Smooth muscle cell (in vitro differentiated cells): Measurements from ENCODE around the gene GTF2F2. TPM values are rescaled to one million over a fixed set of nuclear protein-coding genes. Genes with fewer than 3 reads are reported as not detected.

Experiments
- DNase-seq: peaks from one replicate; lab custom pipeline; 2025; ENCODE audit not compliant: unreplicated experiment; lab: John Stamatoyannopoulos, UW
- H2AFZ ChIP-seq: fragments of 200-600 bp; sonication (generic); 2 replicates; pipeline ENCODE4 v1.6.0; 2016; ENCODE audit warnings: antibody characterized with exemption, low read depth, mild to moderate bottlenecking
- H3F3A ChIP-seq: fragments of 200-600 bp; sonication (generic); 2 replicates; pipeline ENCODE4 v1.6.0; 2017; ENCODE audit warnings: antibody characterized with exemption, low read depth
- H3K27ac ChIP-seq: fragments of 200-600 bp; sonication (generic); 2 replicates; pipeline ENCODE4 v1.5.1; 2016; ENCODE audit warnings: low read depth, mild to moderate bottlenecking
- H3K27me3 ChIP-seq: fragments of 200-600 bp; sonication (generic); 2 replicates; pipeline ENCODE4 v1.6.1; 2016; ENCODE audit warnings: low read depth, mild to moderate bottlenecking
- H3K36me3 ChIP-seq: fragments of 200-600 bp; sonication (generic); 2 replicates; pipeline ENCODE4 v1.5.1; 2016; ENCODE audit warnings: low read depth
- H3K4me1 ChIP-seq: fragments of 200-600 bp; sonication (generic); 2 replicates; pipeline ENCODE4 v1.5.1; 2016; ENCODE audit warnings: low read depth
- H3K4me2 ChIP-seq: fragments of 200-600 bp; sonication (generic); 2 replicates; pipeline ENCODE4 v1.6.0; 2016; ENCODE audit warnings: mild to moderate bottlenecking
- H3K4me3 ChIP-seq: fragments of 200-600 bp; sonication (generic); 2 replicates; pipeline ENCODE4 v1.5.1; 2016; ENCODE audit warnings: mild to moderate bottlenecking
- H3K79me2 ChIP-seq: fragments of 200-600 bp; sonication (generic); 2 replicates; pipeline ENCODE4 v1.6.0; 2016; ENCODE audit warnings: low read depth, mild to moderate bottlenecking
- H3K9ac ChIP-seq: fragments of 200-600 bp; sonication (generic); 2 replicates; pipeline ENCODE4 v1.6.0; 2016; ENCODE audit warnings: low read depth
- H3K9me3 ChIP-seq: fragments of 200-600 bp; sonication (generic); replicated peaks from 2 replicates; pipeline ENCODE4 v1.5.1; 2016; ENCODE audit warnings: low read depth
- H4K20me1 ChIP-seq: fragments of 200-600 bp; sonication (generic); 2 replicates; pipeline ENCODE4 v1.6.0; 2016; ENCODE audit warnings: low read depth
- CTCF ChIP-seq: fragments of 200-600 bp; sonication (generic); IDR thresholded peaks from 2 replicates; pipeline ENCODE4 v1.5.1; 2017; ENCODE audit warnings: borderline replicate concordance, mild to moderate bottlenecking, antibody characterized with exemption; ENCODE audit not compliant: insufficient read depth, poor library complexity, severe bottlenecking
- WGBS: methylation state at CpG from one replicate; pipeline ENCODE4 v1.1.7; 2016; ENCODE audit warnings: low lambda C conversion rate; 5-methylcytosine and 5-hydroxymethylcytosine counted together
- polyA plus RNA-seq: library from polyadenylated mRNA; unstranded; fragments of >200 nt; fragmentation: Nextera tagmentation; extraction: Ambion mirVana; gene quantifications from 2 replicates; pipeline ENCODE4 v1.2.1, GENCODE V29; 2016
- total RNA-seq: library from RNA; depleted of rRNA; stranded (reverse); fragments of >200 nt; gene quantifications from 2 replicates; pipeline ENCODE4 v1.2.3, GENCODE V29; 2014

GTF2F2 gene
- total and polyA plus RNA-seq, 2 experiments from 2014 or later, result 11.2 to 28.1 TPM

GRCh38 chr13:45191874-45192273 is 71.6 kb downstream of the GTF2F2 start:
- H3K4me3 ChIP-seq, result no peak overlapping the region
- H3K27me3 ChIP-seq, result no peaks in the 10 kb centered on the region
- no peak overlapping the region for H2AFZ ChIP-seq
- no peak overlapping the region for H3K9ac ChIP-seq
- H3K9me3 ChIP-seq, result no peaks in the 10 kb centered on the region
- H3K27ac ChIP-seq, result no peak overlapping the region
- no peak overlapping the region for H3K4me2 ChIP-seq
- 97% methylated on average over 1 of the region's 1 CpG for whole genome bisulfite sequencing
- H4K20me1 ChIP-seq, result no peaks in the 10 kb centered on the region
- H3K4me1 ChIP-seq, result peaks cover 6% of the 10 kb centered on the region
- no peaks in the 10 kb centered on the region for H3K36me3 ChIP-seq
- no peaks in the 10 kb centered on the region for H3F3A ChIP-seq
- no peaks in the 10 kb centered on the region for H3K79me2 ChIP-seq
- TF ChIP-seq CTCF, result no peak
- DNase-seq, result no peak

- no peak overlapping the region for H3K27ac ChIP-seq
- no peak overlapping the region for H2AFZ ChIP-seq
- H3K79me2 ChIP-seq, result no peaks in the 10 kb centered on the region
- no peak for TF ChIP-seq CTCF
- no peaks in the 10 kb centered on the region for H4K20me1 ChIP-seq
- no peak overlapping the region for H3K9ac ChIP-seq
- H3K4me2 ChIP-seq, result no peak overlapping the region
- no peaks in the 10 kb centered on the region for H3K27me3 ChIP-seq
- no peaks in the 10 kb centered on the region for H3K9me3 ChIP-seq
- H3K4me1 ChIP-seq, result peaks cover 6% of the 10 kb centered on the region
- no peaks in the 10 kb centered on the region for H3K36me3 ChIP-seq
- no peaks in the 10 kb centered on the region for H3F3A ChIP-seq
- no peak overlapping the region for H3K4me3 ChIP-seq
- DNase-seq, result no peak
- 69% methylated on average over 15 of the region's 15 CpGs for WGBS
These were observed 74.0 kb downstream of the GTF2F2 start for GRCh38 chr13:45194081-45194939.

GRCh38 chr13:45195421-45195820 is 75.1 kb downstream of the GTF2F2 start:
- H3K27me3 ChIP-seq, result no peaks in the 10 kb centered on the region
- peak overlapping the region; percentile 63 for H3K27ac ChIP-seq
- H3K79me2 ChIP-seq, result no peaks in the 10 kb centered on the region
- H3K36me3 ChIP-seq, result no peaks in the 10 kb centered on the region
- no peaks in the 10 kb centered on the region for H3F3A ChIP-seq
- no peak overlapping the region for H2AFZ ChIP-seq
- no peak overlapping the region for H3K4me3 ChIP-seq
- 100% methylated on average over 1 of the region's 1 CpG for WGBS
- no peaks in the 10 kb centered on the region for H4K20me1 ChIP-seq
- no peaks in the 10 kb centered on the region for H3K9me3 ChIP-seq
- no peak for DNase-seq
- peaks cover 6% of the 10 kb centered on the region for H3K4me1 ChIP-seq
- H3K4me2 ChIP-seq, result peak overlapping the region; percentile 37
- H3K9ac ChIP-seq, result no peak overlapping the region
- no peak for TF ChIP-seq CTCF

- H3K4me3 ChIP-seq, result no peak overlapping the region
- peak overlapping the region; percentile 37 for H3K4me2 ChIP-seq
- no peak for TF ChIP-seq CTCF
- H4K20me1 ChIP-seq, result no peaks in the 10 kb centered on the region
- H3K9me3 ChIP-seq, result no peaks in the 10 kb centered on the region
- peak overlapping the region; percentile 63 for H3K27ac ChIP-seq
- H2AFZ ChIP-seq, result no peak overlapping the region
- DNase-seq, result no peak
- no peaks in the 10 kb centered on the region for H3K36me3 ChIP-seq
- no peak overlapping the region for H3K9ac ChIP-seq
- no peaks in the 10 kb centered on the region for H3K79me2 ChIP-seq
- H3K4me1 ChIP-seq, result peaks cover 6% of the 10 kb centered on the region
- H3F3A ChIP-seq, result peaks cover 3% of the 10 kb centered on the region
- no peaks in the 10 kb centered on the region for H3K27me3 ChIP-seq
- WGBS, result 69% methylated on average over 3 of the region's 3 CpGs
These were observed 75.8 kb downstream of the GTF2F2 start for GRCh38 chr13:45196096-45196495.
